Neural cell (in vitro differentiated cells): ENCODE results near the gene MAMDC4. TPM values are rescaled to one million over a fixed set of nuclear protein-coding genes. Genes with fewer than 3 reads are reported as not detected.

Experiments used
- H2AFZ ChIP-seq: fragments of 200-600, 300-800 bp; sonication (generic), shearing (Covaris generic); 2 replicates; pipeline ENCODE4 v1.6.0; 2014; ENCODE audit warnings: low read depth, mild to moderate bottlenecking, antibody characterized with exemption, low read length, moderate library complexity
- H3F3A ChIP-seq: fragments of 200-600 bp; shearing (Covaris generic); 2 replicates; pipeline ENCODE4 v1.6.1; 2016; ENCODE audit warnings: mild to moderate bottlenecking, moderate library complexity, mixed read lengths, antibody characterized with exemption, low read length; ENCODE audit not compliant: insufficient read depth, poor library complexity, severe bottlenecking
- H3K27ac ChIP-seq: fragments of 200-600, 300-800 bp; sonication (generic), shearing (Covaris generic); 2 replicates; pipeline ENCODE4 v1.5.1; 2014; ENCODE audit warnings: mild to moderate bottlenecking, low read length, moderate library complexity
- H3K27me3 ChIP-seq: fragments of 300-800, 200-600 bp; sonication (generic), shearing (Covaris generic); 2 replicates; pipeline ENCODE4 v1.6.0; 2014; ENCODE audit warnings: mild to moderate bottlenecking, low read depth, low read length, moderate library complexity; ENCODE audit not compliant: insufficient read depth
- H3K36me3 ChIP-seq: fragments of 300-800, 200-600 bp; sonication (generic), shearing (Covaris generic); 2 replicates; pipeline ENCODE4 v1.5.1; 2014; ENCODE audit warnings: mild to moderate bottlenecking, antibody characterized with exemption, low read length, moderate library complexity; ENCODE audit not compliant: insufficient read depth
- H3K4me2 ChIP-seq: fragments of 300-800, 200-600 bp; sonication (generic), shearing (Covaris generic); 2 replicates; pipeline ENCODE4 v1.6.0; 2014; ENCODE audit warnings: mild to moderate bottlenecking, low read length
- H3K4me3 ChIP-seq: fragments of 300-800, 200-600 bp; sonication (generic), shearing (Covaris generic); 2 replicates; pipeline ENCODE4 v1.5.1; 2014; ENCODE audit warnings: mild to moderate bottlenecking, low read length, moderate library complexity
- H3K79me2 ChIP-seq: fragments of 200-600 bp; shearing (Covaris generic); replicated peaks from 2 replicates; pipeline ENCODE4 v1.6.0; 2014; ENCODE audit warnings: mild to moderate bottlenecking, low read length, moderate library complexity; ENCODE audit not compliant: insufficient read depth
- H3K9ac ChIP-seq: fragments of 300-800, 200-600 bp; sonication (generic), shearing (Covaris generic); 2 replicates; pipeline ENCODE4 v1.6.1; 2016; ENCODE audit warnings: mild to moderate bottlenecking, low read length, mixed read lengths
- H3K9me2 ChIP-seq: fragments of 200-600 bp; shearing (Covaris generic); 2 replicates; pipeline ENCODE4 v1.6.1; 2016; ENCODE audit warnings: mild to moderate bottlenecking, low read length, mixed read lengths; ENCODE audit not compliant: insufficient read depth
- H3K9me3 ChIP-seq: fragments of 200-600, 300-800 bp; sonication (generic), shearing (Covaris generic); 2 replicates; pipeline ENCODE4 v1.6.1; 2016; ENCODE audit warnings: mild to moderate bottlenecking, mixed run types, low read length, moderate library complexity, mixed read lengths
- H4K20me1 ChIP-seq: fragments of 200-600 bp; shearing (Covaris generic); 2 replicates; pipeline ENCODE4 v1.6.1; 2016; ENCODE audit warnings: mild to moderate bottlenecking, mixed run types; ENCODE audit not compliant: insufficient read depth
- EP300 ChIP-seq: fragments of 450-650 bp; conservative IDR thresholded peaks from 2 replicates; pipeline ENCODE4 v1.6.1; 2014; ENCODE audit warnings: antibody characterized with exemption, mild to moderate bottlenecking, moderate library complexity; ENCODE audit not compliant: poor library complexity, severe bottlenecking
- EZH2 ChIP-seq: fragments of 200-600, 300-800 bp; shearing (Covaris generic), sonication (generic); IDR thresholded peaks from 2 replicates; pipeline ENCODE4 v1.6.1; 2014; ENCODE audit warnings: antibody characterized with exemption, low read length, borderline replicate concordance, mild to moderate bottlenecking; ENCODE audit not compliant: insufficient read depth, poor library complexity, severe bottlenecking
- MXI1 ChIP-seq: fragments of 450-650 bp; conservative IDR thresholded peaks from 2 replicates; pipeline ENCODE4 v1.6.1; 2014; ENCODE audit warnings: antibody characterized with exemption, mild to moderate bottlenecking; ENCODE audit not compliant: poor library complexity, severe bottlenecking
- POLR2AphosphoS5 ChIP-seq: IDR thresholded peaks from 2 replicates; pipeline ENCODE4 v1.6.1; 2012
- RAD21 ChIP-seq: fragments of 450-650 bp; conservative IDR thresholded peaks from 2 replicates; pipeline ENCODE4 v1.6.1; 2014; ENCODE audit warnings: antibody characterized with exemption, mild to moderate bottlenecking, moderate library complexity
- SMC3 ChIP-seq: fragments of 450-650 bp; conservative IDR thresholded peaks from 2 replicates; pipeline ENCODE4 v1.6.1; 2014; ENCODE audit warnings: antibody characterized with exemption, mild to moderate bottlenecking, moderate library complexity; ENCODE audit not compliant: poor library complexity
- TAF1 ChIP-seq: IDR thresholded peaks from 2 replicates; pipeline ENCODE4 v1.6.1; 2012; ENCODE audit warnings: low read depth
- polyA plus RNA-seq: library from polyadenylated mRNA; depleted of rRNA; stranded (reverse); fragments of >200 nt; gene quantifications from 2 replicates; pipeline ENCODE4 v1.2.3, GENCODE V29; 2014
- TF ChIP-seq, protein P1 (sequence below): IDR thresholded peaks from 2 replicates; pipeline ENCODE4 v1.6.1; 2012; ENCODE audit warnings: borderline replicate concordance
- TF ChIP-seq, protein P2 (sequence below): fragments of 450-650 bp; IDR thresholded peaks from 2 replicates; pipeline ENCODE4 v1.5.1; 2014; ENCODE audit warnings: antibody characterized with exemption, mild to moderate bottlenecking, moderate library complexity; ENCODE audit not compliant: poor library complexity, severe bottlenecking

Gene MAMDC4
- polyA plus RNA-seq, 1 donor from 2014 or later, result 13.1 TPM

DNA sequence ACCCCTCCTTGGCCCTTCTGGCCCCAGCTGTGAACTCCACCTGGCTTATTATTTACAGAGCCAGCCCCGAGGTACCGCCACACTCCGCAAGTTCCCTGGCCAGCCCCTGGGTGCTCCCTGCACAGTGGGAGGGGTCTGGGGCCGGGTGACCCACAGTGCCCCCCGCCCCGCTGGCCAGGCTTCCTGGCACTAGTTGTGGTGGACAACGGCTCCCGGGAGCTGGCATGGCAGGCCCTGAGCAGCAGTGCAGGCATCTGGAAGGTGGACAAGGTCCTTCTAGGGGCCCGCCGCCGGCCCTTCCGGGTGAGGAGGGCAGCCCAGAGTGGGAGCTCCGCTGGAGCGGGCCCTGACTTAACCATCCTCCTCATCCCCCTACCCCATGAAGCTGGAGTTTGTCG lies 3.9 kb downstream of the MAMDC4 start:
- H2AFZ ChIP-seq, result no peak overlapping the region
- H3K27ac ChIP-seq, result no peak overlapping the region
- H4K20me1 ChIP-seq, result no peaks in the 10 kb centered on the region
- no peak overlapping the region for H3K4me2 ChIP-seq
- no peaks in the 10 kb centered on the region for H3F3A ChIP-seq
- no peaks in the 10 kb centered on the region for H3K27me3 ChIP-seq
- H3K36me3 ChIP-seq, result no peaks in the 10 kb centered on the region
- no peak overlapping the region for H3K9ac ChIP-seq
- TF ChIP-seq, protein P1, sequence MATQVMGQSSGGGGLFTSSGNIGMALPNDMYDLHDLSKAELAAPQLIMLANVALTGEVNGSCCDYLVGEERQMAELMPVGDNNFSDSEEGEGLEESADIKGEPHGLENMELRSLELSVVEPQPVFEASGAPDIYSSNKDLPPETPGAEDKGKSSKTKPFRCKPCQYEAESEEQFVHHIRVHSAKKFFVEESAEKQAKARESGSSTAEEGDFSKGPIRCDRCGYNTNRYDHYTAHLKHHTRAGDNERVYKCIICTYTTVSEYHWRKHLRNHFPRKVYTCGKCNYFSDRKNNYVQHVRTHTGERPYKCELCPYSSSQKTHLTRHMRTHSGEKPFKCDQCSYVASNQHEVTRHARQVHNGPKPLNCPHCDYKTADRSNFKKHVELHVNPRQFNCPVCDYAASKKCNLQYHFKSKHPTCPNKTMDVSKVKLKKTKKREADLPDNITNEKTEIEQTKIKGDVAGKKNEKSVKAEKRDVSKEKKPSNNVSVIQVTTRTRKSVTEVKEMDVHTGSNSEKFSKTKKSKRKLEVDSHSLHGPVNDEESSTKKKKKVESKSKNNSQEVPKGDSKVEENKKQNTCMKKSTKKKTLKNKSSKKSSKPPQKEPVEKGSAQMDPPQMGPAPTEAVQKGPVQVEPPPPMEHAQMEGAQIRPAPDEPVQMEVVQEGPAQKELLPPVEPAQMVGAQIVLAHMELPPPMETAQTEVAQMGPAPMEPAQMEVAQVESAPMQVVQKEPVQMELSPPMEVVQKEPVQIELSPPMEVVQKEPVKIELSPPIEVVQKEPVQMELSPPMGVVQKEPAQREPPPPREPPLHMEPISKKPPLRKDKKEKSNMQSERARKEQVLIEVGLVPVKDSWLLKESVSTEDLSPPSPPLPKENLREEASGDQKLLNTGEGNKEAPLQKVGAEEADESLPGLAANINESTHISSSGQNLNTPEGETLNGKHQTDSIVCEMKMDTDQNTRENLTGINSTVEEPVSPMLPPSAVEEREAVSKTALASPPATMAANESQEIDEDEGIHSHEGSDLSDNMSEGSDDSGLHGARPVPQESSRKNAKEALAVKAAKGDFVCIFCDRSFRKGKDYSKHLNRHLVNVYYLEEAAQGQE, result no peak
- TF ChIP-seq POLR2AphosphoS5 (no peak), SMC3 (no peak), EP300 (no peak), RAD21 (no peak)
- TF ChIP-seq, protein P2, sequence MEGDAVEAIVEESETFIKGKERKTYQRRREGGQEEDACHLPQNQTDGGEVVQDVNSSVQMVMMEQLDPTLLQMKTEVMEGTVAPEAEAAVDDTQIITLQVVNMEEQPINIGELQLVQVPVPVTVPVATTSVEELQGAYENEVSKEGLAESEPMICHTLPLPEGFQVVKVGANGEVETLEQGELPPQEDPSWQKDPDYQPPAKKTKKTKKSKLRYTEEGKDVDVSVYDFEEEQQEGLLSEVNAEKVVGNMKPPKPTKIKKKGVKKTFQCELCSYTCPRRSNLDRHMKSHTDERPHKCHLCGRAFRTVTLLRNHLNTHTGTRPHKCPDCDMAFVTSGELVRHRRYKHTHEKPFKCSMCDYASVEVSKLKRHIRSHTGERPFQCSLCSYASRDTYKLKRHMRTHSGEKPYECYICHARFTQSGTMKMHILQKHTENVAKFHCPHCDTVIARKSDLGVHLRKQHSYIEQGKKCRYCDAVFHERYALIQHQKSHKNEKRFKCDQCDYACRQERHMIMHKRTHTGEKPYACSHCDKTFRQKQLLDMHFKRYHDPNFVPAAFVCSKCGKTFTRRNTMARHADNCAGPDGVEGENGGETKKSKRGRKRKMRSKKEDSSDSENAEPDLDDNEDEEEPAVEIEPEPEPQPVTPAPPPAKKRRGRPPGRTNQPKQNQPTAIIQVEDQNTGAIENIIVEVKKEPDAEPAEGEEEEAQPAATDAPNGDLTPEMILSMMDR, result no peak
- no peaks in the 10 kb centered on the region for H3K9me3 ChIP-seq
- H3K9me2 ChIP-seq, result no peaks in the 10 kb centered on the region
- no peak overlapping the region for H3K4me3 ChIP-seq
- no peaks in the 10 kb centered on the region for H3K79me2 ChIP-seq

DNA sequence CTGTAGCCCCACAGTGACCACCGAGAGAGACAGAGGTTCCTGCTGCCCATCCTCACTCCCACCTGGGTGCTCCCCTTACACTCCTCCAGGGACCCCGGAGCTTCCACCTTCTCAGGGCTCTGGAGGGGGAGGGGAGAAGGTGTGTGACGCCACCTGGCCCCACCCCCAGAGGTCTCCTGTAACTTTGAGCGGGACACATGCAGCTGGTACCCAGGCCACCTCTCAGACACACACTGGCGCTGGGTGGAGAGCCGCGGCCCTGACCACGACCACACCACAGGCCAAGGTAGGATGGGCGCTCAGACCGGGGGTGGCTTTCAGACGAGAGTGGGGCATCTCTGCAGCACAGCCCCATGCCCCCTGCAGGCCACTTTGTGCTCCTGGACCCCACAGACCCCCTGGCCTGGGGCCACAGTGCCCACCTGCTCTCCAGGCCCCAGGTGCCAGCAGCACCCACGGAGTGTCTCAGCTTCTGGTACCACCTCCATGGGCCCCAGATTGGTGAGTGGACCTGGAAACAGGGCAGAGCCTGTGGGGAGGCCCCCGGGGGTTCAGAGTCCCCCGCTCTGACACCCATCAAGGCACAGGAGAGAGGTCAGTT lies 4.5 kb downstream of the MAMDC4 start:
- no peaks in the 10 kb centered on the region for H3K36me3 ChIP-seq

More for the DNA sequence above, 4.5 kb downstream of the MAMDC4 start:
- H3K4me3 ChIP-seq, result no peak overlapping the region
- no peaks in the 10 kb centered on the region for H3K27me3 ChIP-seq
- no peak overlapping the region for H3K4me2 ChIP-seq
- no peaks in the 10 kb centered on the region for H4K20me1 ChIP-seq
- H3K9me3 ChIP-seq, result no peaks in the 10 kb centered on the region
- H3K79me2 ChIP-seq, result no peaks in the 10 kb centered on the region
- no peaks in the 10 kb centered on the region for H3F3A ChIP-seq
- no peak overlapping the region for H3K27ac ChIP-seq
- H3K9me2 ChIP-seq, result no peaks in the 10 kb centered on the region
- H3K9ac ChIP-seq, result no peak overlapping the region
- TF ChIP-seq SMC3 (no peak), MXI1 (no peak), EP300 (no peak), RAD21 (no peak), POLR2AphosphoS5 (no peak), TAF1 (no peak), EZH2 (no peak)
- TF ChIP-seq, protein P2, result no peak
- TF ChIP-seq, protein P1, result no peak
- no peak overlapping the region for H2AFZ ChIP-seq
